Measurements from ENCODE around the gene ZDHHC23.

The ZDHHC23 gene

GRCh38 chr3:113947372-113948014 is at the start of gene ZDHHC23:
Gene ZDHHC23 (plus strand): TSS chr3:113948013. CDS start chr3:113948803, 790 bp downstream.
- peak; percentile 82 to 83 for ATAC-seq

GRCh38 chr3:113898892-113899291 is 48.9 kb upstream of the ZDHHC23 start:
- no peak for ATAC-seq

- ATAC-seq = no peak
Observed at GRCh38 chr3:113906568-113907140, 41.2 kb upstream of the ZDHHC23 start.

GRCh38 chr3:113908133-113908532 is 39.7 kb upstream of the ZDHHC23 start:
- no peak for ATAC-seq

- no peak for ATAC-seq
Observed at GRCh38 chr3:113910966-113911365, 36.8 kb upstream of the ZDHHC23 start.

- peak; percentile 88 to 89 for ATAC-seq
Observed at GRCh38 chr3:113912552-113913236, 35.1 kb upstream of the ZDHHC23 start.

GRCh38 chr3:113914646-113915045 is 33.2 kb upstream of the ZDHHC23 start:
- ATAC-seq = no peak

- ATAC-seq = no peak
Observed at GRCh38 chr3:113927556-113927955, 20.3 kb upstream of the ZDHHC23 start.

GRCh38 chr3:113946831-113947230 is 982 bp upstream of the ZDHHC23 start:
- no peak for ATAC-seq

- peak; percentile 18 to 47 for ATAC-seq
Observed at GRCh38 chr3:113948015-113948917, 453 bp downstream of the ZDHHC23 start.

- no peak for ATAC-seq
Observed at GRCh38 chr3:113952921-113953320, 5.1 kb downstream of the ZDHHC23 start.

- no peak for ATAC-seq
Observed at GRCh38 chr3:113953677-113954076, 5.9 kb downstream of the ZDHHC23 start.

- ATAC-seq = no peak
Observed at GRCh38 chr3:113954091-113954685, 6.4 kb downstream of the ZDHHC23 start.

- ATAC-seq = peak in 1 of 2 donors; percentile 53
Observed at GRCh38 chr3:113963879-113964278, 16.1 kb downstream of the ZDHHC23 start.

- ATAC-seq = no peak
Observed at GRCh38 chr3:113966172-113966571, 18.4 kb downstream of the ZDHHC23 start.

GRCh38 chr3:113968986-113969385 is 21.2 kb downstream of the ZDHHC23 start:
- ATAC-seq = no peak

GRCh38 chr3:113977822-113978221 is 30.0 kb downstream of the ZDHHC23 start:
- ATAC-seq = no peak

GRCh38 chr3:113979916-113980315 is 32.1 kb downstream of the ZDHHC23 start:
- no peak for ATAC-seq

- no peak for ATAC-seq
Observed at GRCh38 chr3:113981803-113982202, 34.0 kb downstream of the ZDHHC23 start.

GRCh38 chr3:113983544-113983943 is 35.7 kb downstream of the ZDHHC23 start:
- no peak for ATAC-seq

- ATAC-seq = no peak
Observed at GRCh38 chr3:113985541-113985940, 37.7 kb downstream of the ZDHHC23 start.

GRCh38 chr3:114005481-114005880 is 57.7 kb downstream of the ZDHHC23 start:
- ATAC-seq = peak in 1 of 2 donors; percentile 41
